HCT116 (cell line): ENCODE results near the gene BMP2K. TPM values are rescaled to one million over a fixed set of nuclear protein-coding genes. Genes with fewer than 3 reads are reported as not detected.

Source experiments
- ATAC-seq: fragments of 200-7000 bp; cut with Tn5 transposase; 2 replicates; pipeline ENCODE4 v1.9.1; 2020; ENCODE audit warnings: mild to moderate bottlenecking, moderate library complexity
- BruUV-seq: library from RNA; stranded (reverse); fragments of 400-500 nt; replicated peaks from 2 replicates; lab custom pipeline; 2021; lab: Mats Ljungman, UMichigan
- CTCF ChIA-PET: fragments of 300-600 bp; sonication (Branson Sonifier 250); formaldehyde crosslinking; loops from one replicate; lab custom pipeline; 2021; ENCODE audit warnings: antibody characterized with exemption; lab: Charles Lee
- POLR2A ChIA-PET: fragments of 300-600, 350-600 bp; sonication (Branson Sonifier 250); formaldehyde crosslinking; loops from one replicate; lab custom pipeline; 2021; ENCODE audit warnings: antibody characterized with exemption; lab: Charles Lee
- RAD21 ChIA-PET, 2 experiments: fragments of 300-600 bp; sonication (Branson Sonifier 250); formaldehyde crosslinking; loops; one replicate each; lab custom pipeline; 2023; ENCODE audit warnings: low total read pairs in 2 of 2; ENCODE audit not compliant: uncharacterized antibody in 2 of 2, unreplicated experiment in 2 of 2, low non-redundant PET in 1 of 2; lab: Charles Lee
- DNase-seq: peaks from one replicate; pipeline ENCODE4 v3.0.0-alpha.2; 2010; ENCODE audit warnings: low read depth, low spot score
- H2AFZ ChIP-seq: fragments of 200-600 bp; shearing (Covaris generic), sonication (generic); 2 replicates; pipeline ENCODE4 v1.6.1; 2017; ENCODE audit warnings: low read depth, mixed run types, mixed read lengths, antibody characterized with exemption, low read length; ENCODE audit not compliant: poor library complexity, severe bottlenecking
- H3K27ac ChIP-seq: 2 replicates; pipeline ENCODE4 v1.5.1; 2012; ENCODE audit warnings: low read depth, low read length
- H3K27me3 ChIP-seq: fragments of 200-600 bp; sonication (generic); 2 replicates; pipeline ENCODE4 v1.6.1; 2016; ENCODE audit warnings: mixed run types, low read length, mixed read lengths; ENCODE audit not compliant: insufficient read depth
- H3K36me3 ChIP-seq, 2 experiments: fragments of 200-500 bp in 1 of 2; fragments of 200-600 bp in 1 of 2; sonication (Bioruptor generic) in 1 of 2; sonication (generic) in 1 of 2; 2 replicates each; pipeline versions ENCODE4 v1.5.1 to v1.6.1; 2014 to 2016; ENCODE audit warnings: low read length in 2 of 2, inconsistent platforms in 1 of 2, mixed read lengths in 1 of 2, mixed run types in 1 of 2; ENCODE audit not compliant: insufficient read depth in 2 of 2, control insufficient read depth in 1 of 2
- H3K4me1 ChIP-seq, 2 experiments: fragments of 200-600 bp in 1 of 2; sonication (generic) in 1 of 2; 2 replicates each; pipeline versions ENCODE4 v1.5.1 to v1.6.1; 2012 to 2017; ENCODE audit warnings: low read length in 2 of 2, inconsistent platforms in 1 of 2, mild to moderate bottlenecking in 1 of 2, mixed read lengths in 1 of 2, mixed run types in 1 of 2, moderate library complexity in 1 of 2; ENCODE audit not compliant: insufficient read depth in 2 of 2, control insufficient read depth in 1 of 2
- H3K4me2 ChIP-seq: fragments of 200-600 bp; sonication (generic); 2 replicates; pipeline ENCODE4 v1.6.1; 2017; ENCODE audit warnings: mixed run types, low read length, mixed read lengths
- H3K4me3 ChIP-seq, 2 experiments: fragments of 200-600 bp in 1 of 2; sonication (generic) in 1 of 2; replicated peaks in 1 of 2; 2 replicates each; pipeline ENCODE4 v1.5.1; 2011 to 2016; ENCODE audit warnings: low read length in 2 of 2, control low read depth in 1 of 2, low read depth in 1 of 2, mild to moderate bottlenecking in 1 of 2, mixed read lengths in 1 of 2, mixed run types in 1 of 2
- H3K79me2 ChIP-seq: fragments of 200-600 bp; sonication (generic); 2 replicates; pipeline ENCODE4 v1.6.1; 2017; ENCODE audit warnings: mild to moderate bottlenecking, mixed run types, low read length, moderate library complexity, mixed read lengths; ENCODE audit not compliant: insufficient read depth
- H3K9ac ChIP-seq: fragments of 200-600 bp; sonication (generic); 2 replicates; pipeline ENCODE4 v1.6.1; 2016; ENCODE audit warnings: low read length, mixed read lengths
- H3K9me2 ChIP-seq: fragments of 200-600 bp; sonication (generic), shearing (Covaris generic); 2 replicates; pipeline ENCODE4 v1.6.1; 2017; ENCODE audit warnings: mixed run types, mild to moderate bottlenecking, moderate library complexity; ENCODE audit not compliant: insufficient read depth
- H3K9me3 ChIP-seq, 2 experiments: fragments of 200-500 bp in 1 of 2; fragments of 200-600 bp in 1 of 2; sonication (Bioruptor generic) in 1 of 2; sonication (generic) in 1 of 2; 2 replicates each; pipeline ENCODE4 v1.6.1; 2014 to 2017; ENCODE audit warnings: low read length in 2 of 2, mixed read lengths in 2 of 2, inconsistent platforms in 1 of 2, low read depth in 1 of 2, mild to moderate bottlenecking in 1 of 2, mixed run types in 1 of 2, moderate library complexity in 1 of 2; ENCODE audit not compliant: control insufficient read depth in 1 of 2, insufficient read depth in 1 of 2
- H4K20me1 ChIP-seq: fragments of 200-600 bp; sonication (generic), shearing (Covaris generic); 2 replicates; pipeline ENCODE4 v1.6.1; 2017; ENCODE audit warnings: mixed run types, mild to moderate bottlenecking, moderate library complexity; ENCODE audit not compliant: insufficient read depth
- ATF3 ChIP-seq: IDR thresholded peaks from 2 replicates; pipeline ENCODE4 v1.6.1; 2012
- CEBPB ChIP-seq: IDR thresholded peaks from 2 replicates; pipeline ENCODE4 v1.6.1; 2012; ENCODE audit warnings: low read depth
- EGR1 ChIP-seq: IDR thresholded peaks from 2 replicates; pipeline ENCODE4 v1.6.1; 2012; ENCODE audit warnings: low read depth
- FOSL1 ChIP-seq: IDR thresholded peaks from 2 replicates; pipeline ENCODE4 v1.6.1; 2012; ENCODE audit warnings: low read depth
- JUND ChIP-seq: IDR thresholded peaks from 2 replicates; pipeline ENCODE4 v1.6.1; 2012
- MAX ChIP-seq: IDR thresholded peaks from 2 replicates; pipeline ENCODE4 v1.6.1; 2012
- POLR2A ChIP-seq: IDR thresholded peaks from 2 replicates; pipeline ENCODE4 v1.7.0; 2011; ENCODE audit warnings: borderline replicate concordance; ENCODE audit not compliant: insufficient read depth, insufficient read length; ENCODE audit errors: extremely low read depth
- POLR2AphosphoS5 ChIP-seq: IDR thresholded peaks from 2 replicates; pipeline ENCODE4 v1.6.1; 2011; ENCODE audit warnings: mild to moderate bottlenecking, low read depth, low read length, moderate library complexity
- RAD21 ChIP-seq: IDR thresholded peaks from 2 replicates; pipeline ENCODE4 v1.6.1; 2012; ENCODE audit warnings: low read depth, mild to moderate bottlenecking
- REST ChIP-seq: IDR thresholded peaks from 2 replicates; pipeline ENCODE4 v1.6.1; 2012; ENCODE audit warnings: low read depth
- SP1 ChIP-seq: IDR thresholded peaks from 2 replicates; pipeline ENCODE4 v1.6.1; 2012; ENCODE audit warnings: low read depth
- ZBTB33 ChIP-seq: IDR thresholded peaks from 2 replicates; pipeline ENCODE4 v1.6.1; 2011; ENCODE audit warnings: mild to moderate bottlenecking, low read length, moderate library complexity; ENCODE audit not compliant: insufficient replicate concordance; ENCODE audit errors: extremely low read depth
- ZFX ChIP-seq: fragments of 450-650 bp; IDR thresholded peaks from 2 replicates; pipeline ENCODE4 v1.6.1; 2017
- ZNF274 ChIP-seq: fragments of 200-500 bp; sonication (Bioruptor generic); IDR thresholded peaks from 2 replicates; pipeline ENCODE4 v1.6.1; 2014; ENCODE audit warnings: mild to moderate bottlenecking, low read depth, low read length, inconsistent platforms
- intact Hi-C: fragments of 100-400 bp; cut with micrococcal nuclease; formaldehyde crosslinking; loops from 2 replicates; pipeline ENCODE4 v1.10.0; 2022
- total RNA-seq: library from RNA; stranded (reverse); gene quantifications from one replicate; pipeline ENCODE4 v1.2.1, GENCODE V29; 2021; ENCODE audit not compliant: unreplicated experiment

Gene BMP2K
- total RNA-seq, 1 experiment from 2014 or later: 27.7 TPM

- Histone ChIP-seq H3K4me2 (no peak overlapping the region), H2AFZ (no peak overlapping the region), H3K4me3 (no peak overlapping the region), H3K27ac (no peak overlapping the region), H3K79me2 (no peaks in the 10 kb centered on the region), H3K27me3 (no peaks in the 10 kb centered on the region), H3K9me3 (no peaks in the 10 kb centered on the region), H3K9me2 (no peaks in the 10 kb centered on the region), H3K36me3 (no peaks in the 10 kb centered on the region), H3K9ac (no peak overlapping the region), H4K20me1 (no peaks in the 10 kb centered on the region), H3K4me1 (no peaks in the 10 kb centered on the region)
- ChIA-PET POLR2A (no interaction called here), RAD21 (no interaction called here), CTCF (interaction anchor here (0.6 kb wide), 1 partner anchor 30 kb away, joined by 3 read pairs; no protein-coding TSS in a partner anchor)
- BruUV-seq: no TSS peak
- TF ChIP-seq ZNF274 (no peak), ATF3 (no peak), ZFX (no peak), RAD21 (no peak), ZBTB33 (no peak)
- ATAC-seq (no peak), DNase-seq (no peak)
- intact Hi-C loops: no loop called here
These were observed 126.1 kb downstream of the BMP2K start for GRCh38 chr4:78902298-78902697.

- CTCF ChIA-PET: no interaction called here
- H3K4me1 ChIP-seq: no peaks in the 10 kb centered on the region
- H3K27ac ChIP-seq: no peak overlapping the region
- intact Hi-C loops: no loop called here
- H3K9ac ChIP-seq: no peak overlapping the region
- no peak overlapping the region for H3K4me3 ChIP-seq
- no peaks in the 10 kb centered on the region for H3K79me2 ChIP-seq
- H3K9me3 ChIP-seq: no peaks in the 10 kb centered on the region
- no TSS peak for BruUV-seq
- no peak overlapping the region for H2AFZ ChIP-seq
- DNase-seq (no peak), ATAC-seq (no peak)
- POLR2A ChIA-PET: no interaction called here
- TF ChIP-seq JUND (no peak), ZBTB33 (no peak), SP1 (no peak), POLR2AphosphoS5 (no peak), REST (no peak), FOSL1 (no peak), MAX (no peak), EGR1 (no peak), CEBPB (no peak), POLR2A (no peak)
- no peaks in the 10 kb centered on the region for H3K36me3 ChIP-seq
- H3K27me3 ChIP-seq: no peaks in the 10 kb centered on the region
- H3K4me2 ChIP-seq: no peak overlapping the region
- no peaks in the 10 kb centered on the region for H3K9me2 ChIP-seq
- H4K20me1 ChIP-seq: no peaks in the 10 kb centered on the region
- RAD21 ChIA-PET: no interaction called here
These were observed 128.0 kb downstream of the BMP2K start for GRCh38 chr4:78904143-78904542.
